ENCODE measurements around the gene VAV3.

VAV3 gene

GRCh38 chr1:107622535-107622934 lies 342.4 kb downstream of the VAV3 start:
- TF ChIP-seq CTCF (IDR thresholded peaks at IDR 0.05; ENCODE audit: low read depth, low read length, missing control alignments) = no peak
- no peak for DNase-seq (ENCODE audit: low read depth)
- H3K4me3 ChIP-seq (ENCODE audit: low read depth, low read length) = no peak overlapping the region
- in situ Hi-C loops (cut with HindIII; ENCODE audit: low sequenced_read_pairs) = no loop called here

- in situ Hi-C loops (cut with HindIII; ENCODE audit: low sequenced_read_pairs) = no loop called here
- no peak for TF ChIP-seq CTCF (IDR thresholded peaks at IDR 0.05; ENCODE audit: low read depth, low read length, missing control alignments)
- no peak overlapping the region for H3K4me3 ChIP-seq (ENCODE audit: low read depth, low read length)
- DNase-seq (ENCODE audit: low read depth) = no peak
These were observed 344.2 kb downstream of the VAV3 start for GRCh38 chr1:107620753-107621152.

- H3K4me3 ChIP-seq (ENCODE audit: low read depth, low read length) = no peak overlapping the region
- no peak for DNase-seq (ENCODE audit: low read depth)
- TF ChIP-seq CTCF (IDR thresholded peaks at IDR 0.05; ENCODE audit: low read depth, low read length, missing control alignments) = no peak
- in situ Hi-C loops (cut with HindIII; ENCODE audit: low sequenced_read_pairs) = no loop called here
These were observed 346.4 kb downstream of the VAV3 start for GRCh38 chr1:107618539-107618938.

GRCh38 chr1:107617921-107618320 lies 347.1 kb downstream of the VAV3 start:
- no peak for DNase-seq (ENCODE audit: low read depth)
- no peak for TF ChIP-seq CTCF (IDR thresholded peaks at IDR 0.05; ENCODE audit: low read depth, low read length, missing control alignments)
- no peak overlapping the region for H3K4me3 ChIP-seq (ENCODE audit: low read depth, low read length)
- in situ Hi-C loops (cut with HindIII; ENCODE audit: low sequenced_read_pairs) = no loop called here

GRCh38 chr1:107617456-107617855 lies 347.5 kb downstream of the VAV3 start:
- DNase-seq (ENCODE audit: low read depth) = no peak
- H3K4me3 ChIP-seq (ENCODE audit: low read depth, low read length) = no peak overlapping the region
- in situ Hi-C loops (cut with HindIII; ENCODE audit: low sequenced_read_pairs) = no loop called here
- no peak for TF ChIP-seq CTCF (IDR thresholded peaks at IDR 0.05; ENCODE audit: low read depth, low read length, missing control alignments)

- H3K4me3 ChIP-seq (ENCODE audit: low read depth, low read length) = no peak overlapping the region
- no peak for DNase-seq (ENCODE audit: low read depth)
- TF ChIP-seq CTCF (IDR thresholded peaks at IDR 0.05; ENCODE audit: low read depth, low read length, missing control alignments) = no peak
- in situ Hi-C loops (cut with HindIII; ENCODE audit: low sequenced_read_pairs) = no loop called here
These were observed 355.2 kb downstream of the VAV3 start for GRCh38 chr1:107609808-107610207.

- TF ChIP-seq CTCF (IDR thresholded peaks at IDR 0.05; ENCODE audit: low read depth, low read length, missing control alignments) = no peak
- DNase-seq (ENCODE audit: low read depth) = no peak
- no peak overlapping the region for H3K4me3 ChIP-seq (ENCODE audit: low read depth, low read length)
- in situ Hi-C loops (cut with HindIII; ENCODE audit: low sequenced_read_pairs) = no loop called here
These were observed 360.2 kb downstream of the VAV3 start for GRCh38 chr1:107604825-107605224.
